NT2/D1 (cell line): ENCODE data around the gene MAP3K20.
"Not testable (repeated sequence)": the region's sequence is repeated elsewhere in the genome, so short reads cannot be mapped to it uniquely, and the experiment has no call there.

ENCODE experiments used
- YY1 ChIP-seq: IDR thresholded peaks from 2 replicates; pipeline ENCODE4 v1.6.1; 2011; ENCODE audit not compliant: insufficient read length, insufficient read depth
- ZNF274 ChIP-seq: IDR thresholded peaks from 2 replicates; pipeline ENCODE4 v1.6.1; 2011; ENCODE audit warnings: mild to moderate bottlenecking, low read depth, low read length

DNA sequence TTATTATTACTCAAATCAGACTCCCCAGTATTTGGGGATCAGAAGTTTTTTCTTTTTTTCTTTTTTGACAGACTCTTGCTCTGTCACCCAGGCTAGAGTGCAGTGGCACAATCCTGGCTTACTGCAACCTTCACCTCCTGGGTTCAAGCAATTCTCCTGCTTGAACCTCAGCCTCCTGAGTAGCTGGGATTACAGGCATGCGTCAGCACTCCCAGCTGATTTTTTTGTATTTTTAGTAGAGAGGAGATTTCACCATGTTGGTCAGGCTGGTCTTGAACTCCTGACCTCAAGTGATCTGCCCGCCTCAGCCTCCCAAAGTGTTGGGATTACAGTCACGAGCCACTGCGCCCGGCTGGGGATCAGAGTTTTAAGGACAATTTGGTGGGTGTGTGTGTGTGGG, 233.7 kb downstream of the MAP3K20 start:
- TF ChIP-seq YY1, ZNF274: not testable (repeated sequence)
